K562 treated with DMSO at 1 percent for 24 hours (cell line): ENCODE measurements around the gene STAG1. TPM values are rescaled to one million over a fixed set of nuclear protein-coding genes. Genes with fewer than 3 reads are reported as not detected.

ENCODE experiments used
- total RNA-seq: library from RNA; unstranded; fragments of 300-600 nt; gene quantifications from 2 replicates; pipeline ENCODE4 v1.2.3, GENCODE V29; 2022; ENCODE audit warnings: low read depth; ENCODE audit not compliant: insufficient read depth

The STAG1 gene
- total RNA-seq, result 4.3 and 7.5 TPM in 2 replicates

DNA sequence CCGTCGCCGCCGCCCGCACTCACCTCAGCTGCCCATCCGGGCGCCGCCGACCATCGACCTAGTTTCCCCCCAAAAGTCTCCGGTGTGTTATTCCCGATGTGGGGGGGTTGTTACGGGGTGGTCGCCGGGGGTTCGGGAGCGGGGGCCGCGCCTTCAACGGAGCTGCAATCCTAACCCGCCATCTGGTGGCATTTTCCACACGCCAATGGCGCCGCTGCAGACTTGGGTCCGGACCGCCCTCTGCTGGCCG is at the start of gene STAG1:
TSS of gene STAG1 (minus strand) at position 207 of the 250 bp plus-strand sequence. CDS start 121,480 bp downstream, outside the sequence.

Other genes with a start within 250 kb of the STAG1 start
- 3.6 and 3.7 TPM in 2 replicates for gene SLC35G2, start 66.7 kb upstream of the STAG1 start, total RNA-seq
- 10.4 and 11.2 TPM in 2 replicates for gene NCK1, start 109.8 kb upstream of the STAG1 start, total RNA-seq
- 40.9 and 50.6 TPM in 2 replicates for gene IL20RB, start 205.6 kb upstream of the STAG1 start, total RNA-seq